ENCODE results near the gene CDKN2B. TPM values are rescaled to one million over a fixed set of nuclear protein-coding genes. Genes with fewer than 3 reads are reported as not detected.

CDKN2B gene
- total RNA-seq, 1 experiment from 2014 or later, result 9.8 TPM

DNA sequence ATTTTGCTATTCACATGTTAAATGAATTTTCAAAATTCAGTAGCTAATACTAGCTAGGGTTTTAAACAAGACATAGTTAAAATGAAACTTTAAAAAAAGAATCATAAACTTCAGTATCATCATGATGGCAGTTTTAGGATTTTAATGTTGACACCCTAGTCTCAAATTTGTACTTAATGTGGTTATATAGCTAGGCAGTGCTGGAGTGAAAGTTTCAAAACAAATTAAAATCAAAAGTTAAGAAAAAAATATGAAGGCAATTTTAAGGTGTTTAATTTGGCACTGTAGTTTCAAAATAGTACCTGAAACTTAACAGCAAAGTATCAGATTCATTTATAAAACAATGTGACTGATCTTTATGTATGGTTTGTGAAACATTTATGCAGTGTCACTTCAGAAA lies 19.3 kb upstream of the CDKN2B start:
- H2AFZ ChIP-seq (ENCODE audit: low read depth, low read length, poor library complexity, severe bottlenecking), result no peak overlapping the region
- ChIA-PET RAD21 (ENCODE audit: low non-redundant PET in 1 of 2, low total read pairs in 2 of 2, uncharacterized antibody in 2 of 2, unreplicated experiment in 2 of 2) (no interaction called here), POLR2A (interaction anchor here (1.3 kb wide), 1 partner anchor 19 kb away, joined by 3 read pairs; the partner anchor contains the start of gene CDKN2B), CTCF (interaction anchor here (0.8 to 1.1 kb wide), 2 partner anchors 10 to 20 kb away, joined by 3 to 4 read pairs; partner anchors contain the start of gene CDKN2B)
- no peaks in the 10 kb centered on the region for H3K79me2 ChIP-seq (ENCODE audit: insufficient read depth, low read length)
- no peak overlapping the region for H3K4me3 ChIP-seq (replicated peaks in 1 of 2; ENCODE audit: low read depth in 1 of 2, low read length in 2 of 2)
- H4K20me1 ChIP-seq (ENCODE audit: insufficient read depth), result no peaks in the 10 kb centered on the region
- peaks cover 7 to 8% of the 10 kb centered on the region in 2 experiments; a peak in 3 of 4 replicates for H3K4me1 ChIP-seq (ENCODE audit: control insufficient read depth in 1 of 2, insufficient read depth in 2 of 2, low read length in 2 of 2)
- H3K27ac ChIP-seq (ENCODE audit: low read depth, low read length), result no peak overlapping the region
- no peaks in the 10 kb centered on the region for H3K36me3 ChIP-seq (ENCODE audit: control insufficient read depth in 1 of 2, insufficient read depth in 2 of 2, low read length in 2 of 2)
- H3K27me3 ChIP-seq (ENCODE audit: insufficient read depth, low read length), result no peaks in the 10 kb centered on the region
- ATAC-seq (no peak), DNase-seq (ENCODE audit: low read depth, low spot score) (no peak)
- intact Hi-C loops (cut with micrococcal nuclease), result no loop called here
- H3K9ac ChIP-seq (ENCODE audit: low read length), result no peak overlapping the region
- TF ChIP-seq CEBPB (IDR thresholded peaks at IDR 0.05; ENCODE audit: low read depth), result no peak
- TF ChIP-seq EZH2phosphoT487 (IDR thresholded peaks at IDR 0.05; ENCODE audit: borderline replicate concordance), result no peak
- TF ChIP-seq TCF7L2 (IDR thresholded peaks at IDR 0.05; ENCODE audit: borderline replicate concordance, extremely low read depth, insufficient read depth, insufficient read length), result no peak
- TF ChIP-seq, protein P1, sequence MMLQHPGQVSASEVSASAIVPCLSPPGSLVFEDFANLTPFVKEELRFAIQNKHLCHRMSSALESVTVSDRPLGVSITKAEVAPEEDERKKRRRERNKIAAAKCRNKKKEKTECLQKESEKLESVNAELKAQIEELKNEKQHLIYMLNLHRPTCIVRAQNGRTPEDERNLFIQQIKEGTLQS (IDR thresholded peaks at IDR 0.05), result no peak
- TF ChIP-seq FOSL1 (IDR thresholded peaks at IDR 0.05; ENCODE audit: low read depth), result no peak
- no peak for TF ChIP-seq ZNF274 (IDR thresholded peaks at IDR 0.05; ENCODE audit: low read depth, low read length)
- no peaks in the 10 kb centered on the region for H3K9me2 ChIP-seq (ENCODE audit: insufficient read depth)
- H3K9me3 ChIP-seq (ENCODE audit: control insufficient read depth in 1 of 2, insufficient read depth in 1 of 2, low read depth in 1 of 2, low read length in 2 of 2), result no peaks in the 10 kb centered on the region
- H3K4me2 ChIP-seq (ENCODE audit: low read length), result no peak overlapping the region
- BruUV-seq (replicated peaks), result no TSS peak

DNA sequence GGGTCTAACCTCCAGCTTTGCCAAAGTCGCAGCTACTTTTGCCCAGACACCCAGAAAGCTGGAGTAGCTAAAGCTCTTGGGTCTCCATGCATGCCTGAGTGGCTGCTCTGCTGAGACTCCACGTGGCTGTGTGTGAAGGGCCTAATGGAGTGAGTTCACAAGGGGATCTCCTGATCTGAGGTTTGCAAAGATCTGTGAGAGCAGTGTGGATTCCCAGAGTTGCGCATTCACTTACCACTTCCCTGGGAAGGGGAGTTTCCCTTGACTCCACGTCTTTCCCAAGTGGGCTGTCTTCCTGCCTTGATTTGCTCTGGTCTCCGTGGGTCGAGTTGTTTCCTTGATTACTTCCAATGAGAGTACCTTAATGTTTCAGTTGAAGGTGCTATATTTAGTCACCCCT lies 17.6 kb upstream of the CDKN2B start:
- Histone ChIP-seq H3K9me2 (ENCODE audit: insufficient read depth) (no peaks in the 10 kb centered on the region), H3K4me3 (replicated peaks in 1 of 2; ENCODE audit: low read depth in 1 of 2, low read length in 2 of 2) (no peak overlapping the region), H3K27ac (ENCODE audit: low read depth, low read length) (no peak overlapping the region), H2AFZ (ENCODE audit: low read depth, low read length, poor library complexity, severe bottlenecking) (no peak overlapping the region), H3K9ac (ENCODE audit: low read length) (no peak overlapping the region), H3K79me2 (ENCODE audit: insufficient read depth, low read length) (no peaks in the 10 kb centered on the region), H4K20me1 (ENCODE audit: insufficient read depth) (no peaks in the 10 kb centered on the region), H3K36me3 (ENCODE audit: control insufficient read depth in 1 of 2, insufficient read depth in 2 of 2, low read length in 2 of 2) (no peaks in the 10 kb centered on the region), H3K4me2 (ENCODE audit: low read length) (no peak overlapping the region), H3K27me3 (ENCODE audit: insufficient read depth, low read length) (no peaks in the 10 kb centered on the region), H3K4me1 (ENCODE audit: control insufficient read depth in 1 of 2, insufficient read depth in 2 of 2, low read length in 2 of 2) (peaks cover 7 to 8% of the 10 kb centered on the region in 2 experiments; a peak in 3 of 4 replicates), H3K9me3 (ENCODE audit: control insufficient read depth in 1 of 2, insufficient read depth in 1 of 2, low read depth in 1 of 2, low read length in 2 of 2) (no peaks in the 10 kb centered on the region)
- BruUV-seq (replicated peaks), result no TSS peak
- TF ChIP-seq JUND (IDR thresholded peaks at IDR 0.05) (no peak), ELF1 (IDR thresholded peaks at IDR 0.05; ENCODE audit: borderline replicate concordance, low read depth) (no peak), YY1 (IDR thresholded peaks at IDR 0.05; ENCODE audit: extremely low read depth, insufficient replicate concordance, low read depth, low read length) (no peak), POLR2AphosphoS5 (IDR thresholded peaks at IDR 0.05; ENCODE audit: low read depth, low read length) (no peak), ZNF274 (IDR thresholded peaks at IDR 0.05; ENCODE audit: low read depth, low read length) (no peak), EZH2 (IDR thresholded peaks at IDR 0.05) (no peak), SP1 (IDR thresholded peaks at IDR 0.05; ENCODE audit: low read depth) (no peak)
- TF ChIP-seq, protein P2, sequence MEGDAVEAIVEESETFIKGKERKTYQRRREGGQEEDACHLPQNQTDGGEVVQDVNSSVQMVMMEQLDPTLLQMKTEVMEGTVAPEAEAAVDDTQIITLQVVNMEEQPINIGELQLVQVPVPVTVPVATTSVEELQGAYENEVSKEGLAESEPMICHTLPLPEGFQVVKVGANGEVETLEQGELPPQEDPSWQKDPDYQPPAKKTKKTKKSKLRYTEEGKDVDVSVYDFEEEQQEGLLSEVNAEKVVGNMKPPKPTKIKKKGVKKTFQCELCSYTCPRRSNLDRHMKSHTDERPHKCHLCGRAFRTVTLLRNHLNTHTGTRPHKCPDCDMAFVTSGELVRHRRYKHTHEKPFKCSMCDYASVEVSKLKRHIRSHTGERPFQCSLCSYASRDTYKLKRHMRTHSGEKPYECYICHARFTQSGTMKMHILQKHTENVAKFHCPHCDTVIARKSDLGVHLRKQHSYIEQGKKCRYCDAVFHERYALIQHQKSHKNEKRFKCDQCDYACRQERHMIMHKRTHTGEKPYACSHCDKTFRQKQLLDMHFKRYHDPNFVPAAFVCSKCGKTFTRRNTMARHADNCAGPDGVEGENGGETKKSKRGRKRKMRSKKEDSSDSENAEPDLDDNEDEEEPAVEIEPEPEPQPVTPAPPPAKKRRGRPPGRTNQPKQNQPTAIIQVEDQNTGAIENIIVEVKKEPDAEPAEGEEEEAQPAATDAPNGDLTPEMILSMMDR (IDR thresholded peaks at IDR 0.05 in 2 of 3, conservative IDR thresholded peaks at IDR 0.05 in 1 of 3; ENCODE audit: borderline replicate concordance in 1 of 3, insufficient read depth in 1 of 3, low read depth in 2 of 3, low read length in 2 of 3), result no peak
- TF ChIP-seq, protein P3, sequence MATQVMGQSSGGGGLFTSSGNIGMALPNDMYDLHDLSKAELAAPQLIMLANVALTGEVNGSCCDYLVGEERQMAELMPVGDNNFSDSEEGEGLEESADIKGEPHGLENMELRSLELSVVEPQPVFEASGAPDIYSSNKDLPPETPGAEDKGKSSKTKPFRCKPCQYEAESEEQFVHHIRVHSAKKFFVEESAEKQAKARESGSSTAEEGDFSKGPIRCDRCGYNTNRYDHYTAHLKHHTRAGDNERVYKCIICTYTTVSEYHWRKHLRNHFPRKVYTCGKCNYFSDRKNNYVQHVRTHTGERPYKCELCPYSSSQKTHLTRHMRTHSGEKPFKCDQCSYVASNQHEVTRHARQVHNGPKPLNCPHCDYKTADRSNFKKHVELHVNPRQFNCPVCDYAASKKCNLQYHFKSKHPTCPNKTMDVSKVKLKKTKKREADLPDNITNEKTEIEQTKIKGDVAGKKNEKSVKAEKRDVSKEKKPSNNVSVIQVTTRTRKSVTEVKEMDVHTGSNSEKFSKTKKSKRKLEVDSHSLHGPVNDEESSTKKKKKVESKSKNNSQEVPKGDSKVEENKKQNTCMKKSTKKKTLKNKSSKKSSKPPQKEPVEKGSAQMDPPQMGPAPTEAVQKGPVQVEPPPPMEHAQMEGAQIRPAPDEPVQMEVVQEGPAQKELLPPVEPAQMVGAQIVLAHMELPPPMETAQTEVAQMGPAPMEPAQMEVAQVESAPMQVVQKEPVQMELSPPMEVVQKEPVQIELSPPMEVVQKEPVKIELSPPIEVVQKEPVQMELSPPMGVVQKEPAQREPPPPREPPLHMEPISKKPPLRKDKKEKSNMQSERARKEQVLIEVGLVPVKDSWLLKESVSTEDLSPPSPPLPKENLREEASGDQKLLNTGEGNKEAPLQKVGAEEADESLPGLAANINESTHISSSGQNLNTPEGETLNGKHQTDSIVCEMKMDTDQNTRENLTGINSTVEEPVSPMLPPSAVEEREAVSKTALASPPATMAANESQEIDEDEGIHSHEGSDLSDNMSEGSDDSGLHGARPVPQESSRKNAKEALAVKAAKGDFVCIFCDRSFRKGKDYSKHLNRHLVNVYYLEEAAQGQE (IDR thresholded peaks at IDR 0.05; ENCODE audit: low read depth), result no peak
- TF ChIP-seq, protein P1 (IDR thresholded peaks at IDR 0.05), result no peak
- DNase-seq (ENCODE audit: low read depth, low spot score), result no peak
- CTCF ChIA-PET, result no interaction called here
- POLR2A ChIA-PET, result interaction anchor here (1.0 kb wide), 1 partner anchor 20 kb away, joined by 4 read pairs; no protein-coding TSS in a partner anchor
- intact Hi-C loops (cut with micrococcal nuclease), result no loop called here
- no peak for ATAC-seq
- RAD21 ChIA-PET (ENCODE audit: low non-redundant PET in 1 of 2, low total read pairs in 2 of 2, uncharacterized antibody in 2 of 2, unreplicated experiment in 2 of 2), result no interaction called here
